ENCODE data around the gene ZP3.
"Not testable (repeated sequence)": the region's sequence is repeated elsewhere in the genome, so short reads cannot be mapped to it uniquely, and the experiment has no call there.

The ZP3 gene

GRCh38 chr7:76403780-76404494, 20.8 kb upstream of the ZP3 start:
- no peak overlapping the region for H3K4me3 ChIP-seq (ENCODE audit: low read depth, low read length)

- no peak overlapping the region for H3K4me3 ChIP-seq (ENCODE audit: low read depth, low read length)
These were observed 19.0 kb upstream of the ZP3 start for GRCh38 chr7:76405738-76406137.

GRCh38 chr7:76407718-76408117, 17.0 kb upstream of the ZP3 start:
- H3K4me3 ChIP-seq (ENCODE audit: low read depth, low read length): no peak overlapping the region

- no peak overlapping the region for H3K4me3 ChIP-seq (ENCODE audit: low read depth, low read length)
These were observed 16.6 kb upstream of the ZP3 start for GRCh38 chr7:76408121-76408560.

GRCh38 chr7:76409537-76409936, 15.2 kb upstream of the ZP3 start, which contains the start of gene SSC4D:
Gene SSC4D (minus strand): TSS chr7:76409697. CDS start chr7:76404439, 5,258 bp downstream.
- peak within 1 kb of the TSS; percentile 14 for H3K4me3 ChIP-seq (ENCODE audit: low read depth, low read length)

- no peak overlapping the region for H3K4me3 ChIP-seq (ENCODE audit: low read depth, low read length)
These were observed 13.1 kb upstream of the ZP3 start for GRCh38 chr7:76411626-76412025.

- no peak overlapping the region for H3K4me3 ChIP-seq (ENCODE audit: low read depth, low read length)
These were observed 12.5 kb upstream of the ZP3 start for GRCh38 chr7:76412249-76412648.

GRCh38 chr7:76417654-76418310, 7.0 kb upstream of the ZP3 start:
- H3K4me3 ChIP-seq (ENCODE audit: low read depth, low read length): not testable (repeated sequence)

GRCh38 chr7:76421097-76421496, 3.7 kb upstream of the ZP3 start:
- not testable (repeated sequence) for H3K4me3 ChIP-seq (ENCODE audit: low read depth, low read length)

- H3K4me3 ChIP-seq (ENCODE audit: low read depth, low read length): no peak overlapping the region
These were observed 911 bp upstream of the ZP3 start for GRCh38 chr7:76423666-76424412.

GRCh38 chr7:76425156-76425555, 406 bp downstream of the ZP3 start:
- H3K4me3 ChIP-seq (ENCODE audit: low read depth, low read length): no peak overlapping the region

- not testable (repeated sequence) for H3K4me3 ChIP-seq (ENCODE audit: low read depth, low read length)
These were observed 808 bp downstream of the ZP3 start for GRCh38 chr7:76425558-76425957.

GRCh38 chr7:76426246-76426645, 1.5 kb downstream of the ZP3 start:
- H3K4me3 ChIP-seq (ENCODE audit: low read depth, low read length): no peak overlapping the region

GRCh38 chr7:76427635-76428034, 2.9 kb downstream of the ZP3 start:
- no peak overlapping the region for H3K4me3 ChIP-seq (ENCODE audit: low read depth, low read length)

- no peak overlapping the region for H3K4me3 ChIP-seq (ENCODE audit: low read depth, low read length)
These were observed 3.5 kb downstream of the ZP3 start for GRCh38 chr7:76428149-76428823.

- no peak overlapping the region for H3K4me3 ChIP-seq (ENCODE audit: low read depth, low read length)
These were observed 4.4 kb downstream of the ZP3 start for GRCh38 chr7:76428868-76429805.

GRCh38 chr7:76430211-76430610, 5.5 kb downstream of the ZP3 start:
- H3K4me3 ChIP-seq (ENCODE audit: low read depth, low read length): no peak overlapping the region

GRCh38 chr7:76430836-76431235, 6.1 kb downstream of the ZP3 start:
- H3K4me3 ChIP-seq (ENCODE audit: low read depth, low read length): no peak overlapping the region

- not testable (repeated sequence) for H3K4me3 ChIP-seq (ENCODE audit: low read depth, low read length)
These were observed 13.1 kb downstream of the ZP3 start for GRCh38 chr7:76437873-76438272.
